K562 (cell line): ENCODE results near the gene RSU1. TPM values are rescaled to one million over a fixed set of nuclear protein-coding genes. Genes with fewer than 3 reads are reported as not detected.

Source experiments
- ATAC-seq: fragments of 200-7000 bp; cut with Tn5 transposase; 3 replicates; pipeline ENCODE4 v1.9.1; 2020; ENCODE audit warnings: moderate library complexity
- BruUV-seq: library from RNA; stranded (reverse); fragments of 400-500 nt; replicated peaks from 2 replicates; lab custom pipeline; 2021; lab: Mats Ljungman, UMichigan
- CTCF ChIA-PET: fragments of 300-600 bp; formaldehyde crosslinking; extraction: SDS; loops from one replicate; lab custom pipeline; 2021; ENCODE audit warnings: low intra/inter-chr PET ratio; lab: Yijun Ruan, JAX
- POLR2A ChIA-PET: fragments of 300-600, 350-650 bp; sonication (Branson Sonifier 250); formaldehyde crosslinking; extraction: SDS; loops from one replicate; lab custom pipeline; 2021; ENCODE audit warnings: antibody characterized with exemption, inconsistent platforms; lab: Yijun Ruan, JAX
- DNase-seq, 4 experiments: peaks; one replicate each; pipeline versions ENCODE4 v3.0.0 to v3.0.0-alpha.2; 2011 to 2018; ENCODE audit warnings: low spot score in 3 of 4, mixed read lengths in 3 of 4; ENCODE audit errors: extremely low read depth in 1 of 4
- FAIRE-seq: peaks from 2 replicates; lab custom pipeline; 2011; peaks lifted over from hg19 to GRCh38; lab: Jason Lieb, UNC
- H2AFZ ChIP-seq: 2 replicates; pipeline ENCODE4 v1.6.0; 2011; ENCODE audit warnings: low read depth, low read length, control low read depth, inconsistent platforms
- H3K27ac ChIP-seq: fragments of 200-600 bp; 3 replicates; pipeline ENCODE4 v1.8.0; 2011; ENCODE audit warnings: low read depth, mild to moderate bottlenecking, control low read depth, inconsistent platforms, low read length, moderate library complexity, mixed read lengths; ENCODE audit errors: extremely low read depth
- H3K27me3 ChIP-seq, 2 experiments: fragments of 300-600 bp in 1 of 2; 2 replicates in 1 of 2; 3 replicates in 1 of 2; pipeline versions ENCODE4 v1.6.0 to v1.8.0; 2011; ENCODE audit warnings: inconsistent platforms in 2 of 2, low read length in 2 of 2, mild to moderate bottlenecking in 1 of 2, mixed read lengths in 1 of 2, moderate library complexity in 1 of 2; ENCODE audit not compliant: control insufficient read depth in 2 of 2, insufficient read depth in 2 of 2
- H3K36me3 ChIP-seq: fragments of 300-600 bp; 3 replicates; pipeline ENCODE4 v1.8.0; 2011; ENCODE audit warnings: mild to moderate bottlenecking, low read length, inconsistent platforms; ENCODE audit not compliant: control insufficient read depth, insufficient read depth
- H3K4me1 ChIP-seq, 2 experiments: fragments of 200-600 bp in 1 of 2; replicated peaks in 1 of 2; 2 replicates in 1 of 2; 3 replicates in 1 of 2; pipeline versions ENCODE4 v1.5.1 to v1.8.0; 2011; ENCODE audit warnings: inconsistent platforms in 2 of 2, low read length in 2 of 2, mild to moderate bottlenecking in 1 of 2, mixed read lengths in 1 of 2, moderate library complexity in 1 of 2; ENCODE audit not compliant: control insufficient read depth in 2 of 2, insufficient read depth in 2 of 2
- H3K4me2 ChIP-seq: 2 replicates; pipeline ENCODE4 v1.6.1; 2011; ENCODE audit warnings: low read length, control low read depth, inconsistent platforms, mixed read lengths; ENCODE audit not compliant: insufficient read depth
- H3K4me3 ChIP-seq: fragments of 200-600 bp; sonication (generic), shearing (Covaris generic); 2 replicates; pipeline ENCODE4 v1.5.1; 2016; ENCODE audit warnings: control low read depth, inconsistent platforms
- H3K79me2 ChIP-seq: fragments of 200-600 bp; 3 replicates; pipeline ENCODE4 v1.8.0; 2011; ENCODE audit warnings: low read length, inconsistent platforms; ENCODE audit not compliant: control insufficient read depth, insufficient read depth
- H3K9ac ChIP-seq, 2 experiments: 2 replicates each; pipeline versions ENCODE4 v1.6.0 to v1.6.1; 2011; ENCODE audit warnings: low read depth in 2 of 2, low read length in 2 of 2, control low read depth in 1 of 2, inconsistent platforms in 1 of 2, mild to moderate bottlenecking in 1 of 2, mixed read lengths in 1 of 2; ENCODE audit not compliant: insufficient read depth in 1 of 2
- H3K9me1 ChIP-seq: one replicate; pipeline ENCODE4 v1.6.0; 2011; ENCODE audit warnings: inconsistent platforms, mild to moderate bottlenecking, low read length, moderate library complexity; ENCODE audit not compliant: control insufficient read depth, insufficient read depth
- H3K9me3 ChIP-seq: replicated peaks from 2 replicates; pipeline ENCODE4 v1.5.1; 2011; ENCODE audit warnings: low read depth, low read length, inconsistent platforms; ENCODE audit not compliant: control insufficient read depth, insufficient read depth
- H4K20me1 ChIP-seq: replicated peaks from 2 replicates; pipeline ENCODE4 v1.6.1; 2011; ENCODE audit warnings: low read length, inconsistent platforms, mixed read lengths; ENCODE audit not compliant: control insufficient read depth, insufficient read depth
- CTBP1 ChIP-seq: fragments of 450-650 bp; IDR thresholded peaks from 2 replicates; pipeline ENCODE4 v1.6.1; 2016; ENCODE audit warnings: borderline replicate concordance
- DDX20 ChIP-seq: fragments of 450-650 bp; IDR thresholded peaks from 2 replicates; pipeline ENCODE4 v1.6.1; 2016; ENCODE audit warnings: missing genetic modification characterization, low read depth, mild to moderate bottlenecking, missing compliant biosample characterization, moderate library complexity
- KDM4B ChIP-seq, 2 experiments: fragments of 450-650 bp in 1 of 2; sonication (generic) in 1 of 2; IDR thresholded peaks; 2 replicates each; pipeline ENCODE4 v1.6.1; 2016 to 2017; ENCODE audit warnings: borderline replicate concordance in 2 of 2, antibody characterized with exemption in 1 of 2, low read depth in 1 of 2, mild to moderate bottlenecking in 1 of 2
- PHB2 ChIP-seq: fragments of 450-650 bp; IDR thresholded peaks from 2 replicates; pipeline ENCODE4 v1.6.1; 2017; ENCODE audit warnings: low read depth
- PURB ChIP-seq: sonication (generic); formaldehyde crosslinking; IDR thresholded peaks from 2 replicates; pipeline ENCODE4 v1.9.0; 2021; ENCODE audit warnings: low read depth, mild to moderate bottlenecking, missing genetic modification reagents
- RB1 ChIP-seq: fragments of 450-650 bp; IDR thresholded peaks from 2 replicates; pipeline ENCODE4 v1.6.1; 2017; ENCODE audit warnings: low read depth, mild to moderate bottlenecking
- RBM17 ChIP-seq: fragments of 200-400 bp; formaldehyde crosslinking; IDR thresholded peaks from 2 replicates; pipeline ENCODE4 v1.6.1; 2017; ENCODE audit warnings: low read depth, mild to moderate bottlenecking, low read length, borderline replicate concordance
- XRCC4 ChIP-seq: IDR thresholded peaks from one replicate; pipeline ENCODE4 v1.6.1; 2011; ENCODE audit not compliant: insufficient read depth, insufficient read length; ENCODE audit errors: extremely low read depth
- ZNF408 ChIP-seq: fragments of 250-450 bp; sonication (Bioruptor Pico); IDR thresholded peaks from 2 replicates; pipeline ENCODE4 v1.4.0; 2020; ENCODE audit warnings: low read depth, mild to moderate bottlenecking, moderate library complexity
- ZNF41 ChIP-seq: fragments of 250-450 bp; sonication (Bioruptor Pico); conservative IDR thresholded peaks from 2 replicates; pipeline ENCODE4 v1.4.0; 2020; ENCODE audit warnings: mild to moderate bottlenecking
- WGBS: fragments of 100-300 bp; shearing (Covaris generic); methylation state at CpG from one replicate; pipeline ENCODE4 v1.1.6; 2016; ENCODE audit warnings: low coverage, mixed read lengths; ENCODE audit not compliant: insufficient coverage; ENCODE audit errors: missing lambda C conversion rate; 5-methylcytosine and 5-hydroxymethylcytosine counted together
- in situ Hi-C: fragments of 300-500 bp; cut with MboI; formaldehyde crosslinking; loops from 4 replicates; pipeline ENCODE4 v1.15.0; 2018; ENCODE audit warnings: inconsistent platforms, mixed read lengths
- intact Hi-C: fragments of 100-400 bp; cut with micrococcal nuclease; formaldehyde crosslinking; loops from 2 replicates; pipeline ENCODE4 v1.14.2; 2022
- polyA plus RNA-seq, 8 experiments: library from polyadenylated mRNA; depleted of rRNA in 4 of 8; stranded (reverse) in 5 of 8; unstranded in 3 of 8; fragments of >200 nt; fragmentation: Nextera tagmentation in 2 of 8; fragmentation: Illumina TruSeq in 1 of 8; extraction: Ambion mirVana in 2 of 8; extraction: Trizol in 1 of 8; gene quantifications; 2 replicates each; pipeline versions ENCODE4 v1.2.1 to v1.2.3, GENCODE V29; 2011 to 2014; ENCODE audit warnings: inconsistent platforms in 1 of 8, missing spikeins in 1 of 8
- total RNA-seq, 7 experiments: library from RNA; depleted of rRNA in 6 of 7; stranded (reverse); fragments of >200 nt in 6 of 7; fragmentation: Illumina TruSeq in 2 of 7; extraction: Trizol in 2 of 7; gene quantifications; 2 replicates each; pipeline versions ENCODE4 v1.2.1 to v1.2.3, GENCODE V29; 2011 to 2021; ENCODE audit warnings: low replicate concordance in 1 of 7
- TF ChIP-seq, protein P1 (sequence below): fragments of 250-450 bp; sonication (Bioruptor Pico); IDR thresholded peaks from 2 replicates; pipeline ENCODE4 v1.5.0; 2021; ENCODE audit warnings: mild to moderate bottlenecking, borderline replicate concordance
- TF ChIP-seq, protein P2 (sequence below): fragments of 450-650 bp; formaldehyde crosslinking; IDR thresholded peaks from 2 replicates; pipeline ENCODE4 v1.4.0; 2020; ENCODE audit warnings: mild to moderate bottlenecking
- TF ChIP-seq, protein P3 (sequence below): fragments of 200-400 bp; formaldehyde crosslinking; IDR thresholded peaks from 2 replicates; pipeline ENCODE4 v1.6.1; 2017; ENCODE audit warnings: mild to moderate bottlenecking, low read depth, low read length, moderate library complexity
- TF ChIP-seq, protein P4 (sequence below): fragments of 250-450 bp; sonication (Bioruptor Pico); IDR thresholded peaks from 2 replicates; pipeline ENCODE4 v1.8.0; 2022; ENCODE audit warnings: moderate library complexity, mild to moderate bottlenecking, inconsistent platforms
- TF ChIP-seq, protein P5 (sequence below): fragments of 450-650 bp; IDR thresholded peaks from 2 replicates; pipeline ENCODE4 v1.6.1; 2017; ENCODE audit warnings: antibody characterized with exemption

The RSU1 gene
- total and polyA plus RNA-seq, 9 of the 15 experiments (the other 6 are each of a cell fraction or from before 2014, with no cell fraction given): 18.8 to 67.3 (median 31.5) TPM

DNA sequence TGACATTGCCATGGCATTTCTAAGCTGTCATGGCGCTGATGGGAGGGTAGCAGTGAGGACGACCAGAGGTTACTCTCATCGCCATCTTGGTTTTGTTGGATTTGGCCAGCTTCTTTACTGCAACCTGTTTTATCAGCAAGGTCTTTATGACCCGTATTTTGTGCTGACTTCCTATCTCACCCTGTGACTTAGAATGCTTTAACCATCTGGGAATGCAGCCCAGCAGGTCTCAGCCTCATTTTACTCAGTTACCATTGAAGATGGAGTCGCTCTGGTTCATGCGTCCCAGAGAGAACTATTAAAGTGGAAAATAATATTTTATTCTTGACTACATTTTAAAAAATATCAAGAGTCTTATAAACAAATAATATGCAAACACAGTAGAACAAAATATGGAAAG, 131.7 kb downstream of the RSU1 start:
- DNase-seq (no peak), ATAC-seq (no peak), FAIRE-seq (no peak)
- Histone ChIP-seq H3K36me3 (no peaks in the 10 kb centered on the region), H3K79me2 (no peaks in the 10 kb centered on the region), H2AFZ (no peak overlapping the region), H3K4me3 (no peak overlapping the region), H3K4me2 (no peak overlapping the region), H3K9ac (no peak overlapping the region), H3K27ac (no peak overlapping the region), H3K27me3 (no peaks in the 10 kb centered on the region), H3K9me3 (no peaks in the 10 kb centered on the region), H3K9me1 (no peaks in the 10 kb centered on the region), H4K20me1 (no peaks in the 10 kb centered on the region), H3K4me1 (no peaks in the 10 kb centered on the region)
- intact Hi-C loops (no loop called here), in situ Hi-C loops (no loop called here)
- no TSS peak for BruUV-seq
- POLR2A ChIA-PET: no interaction called here
- TF ChIP-seq DDX20 (tag) (no peak), ZNF41 (no peak), RB1 (no peak), CTBP1 (no peak), PURB (no peak), PHB2 (no peak), RBM17 (no peak), KDM4B (IDR thresholded peaks at IDR 0.05; ENCODE audit: borderline replicate concordance in 2 of 2, low read depth in 1 of 2) (no peak), XRCC4 (no peak), ZNF408 (CRISPR knock-in tag) (no peak)
- TF ChIP-seq, protein P1, sequence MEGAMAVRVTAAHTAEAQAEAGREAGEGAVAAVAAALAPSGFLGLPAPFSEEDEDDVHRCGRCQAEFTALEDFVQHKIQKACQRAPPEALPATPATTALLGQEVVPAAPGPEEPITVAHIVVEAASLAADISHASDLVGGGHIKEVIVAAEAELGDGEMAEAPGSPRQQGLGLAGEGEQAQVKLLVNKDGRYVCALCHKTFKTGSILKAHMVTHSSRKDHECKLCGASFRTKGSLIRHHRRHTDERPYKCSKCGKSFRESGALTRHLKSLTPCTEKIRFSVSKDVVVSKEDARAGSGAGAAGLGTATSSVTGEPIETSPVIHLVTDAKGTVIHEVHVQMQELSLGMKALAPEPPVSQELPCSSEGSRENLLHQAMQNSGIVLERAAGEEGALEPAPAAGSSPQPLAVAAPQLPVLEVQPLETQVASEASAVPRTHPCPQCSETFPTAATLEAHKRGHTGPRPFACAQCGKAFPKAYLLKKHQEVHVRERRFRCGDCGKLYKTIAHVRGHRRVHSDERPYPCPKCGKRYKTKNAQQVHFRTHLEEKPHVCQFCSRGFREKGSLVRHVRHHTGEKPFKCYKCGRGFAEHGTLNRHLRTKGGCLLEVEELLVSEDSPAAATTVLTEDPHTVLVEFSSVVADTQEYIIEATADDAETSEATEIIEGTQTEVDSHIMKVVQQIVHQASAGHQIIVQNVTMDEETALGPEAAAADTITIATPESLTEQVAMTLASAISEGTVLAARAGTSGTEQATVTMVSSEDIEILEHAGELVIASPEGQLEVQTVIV (CRISPR knock-in tag): no peak
- TF ChIP-seq, protein P2, sequence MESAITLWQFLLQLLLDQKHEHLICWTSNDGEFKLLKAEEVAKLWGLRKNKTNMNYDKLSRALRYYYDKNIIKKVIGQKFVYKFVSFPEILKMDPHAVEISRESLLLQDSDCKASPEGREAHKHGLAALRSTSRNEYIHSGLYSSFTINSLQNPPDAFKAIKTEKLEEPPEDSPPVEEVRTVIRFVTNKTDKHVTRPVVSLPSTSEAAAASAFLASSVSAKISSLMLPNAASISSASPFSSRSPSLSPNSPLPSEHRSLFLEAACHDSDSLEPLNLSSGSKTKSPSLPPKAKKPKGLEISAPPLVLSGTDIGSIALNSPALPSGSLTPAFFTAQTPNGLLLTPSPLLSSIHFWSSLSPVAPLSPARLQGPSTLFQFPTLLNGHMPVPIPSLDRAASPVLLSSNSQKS (CRISPR knock-in tag): no peak
- TF ChIP-seq, protein P3, sequence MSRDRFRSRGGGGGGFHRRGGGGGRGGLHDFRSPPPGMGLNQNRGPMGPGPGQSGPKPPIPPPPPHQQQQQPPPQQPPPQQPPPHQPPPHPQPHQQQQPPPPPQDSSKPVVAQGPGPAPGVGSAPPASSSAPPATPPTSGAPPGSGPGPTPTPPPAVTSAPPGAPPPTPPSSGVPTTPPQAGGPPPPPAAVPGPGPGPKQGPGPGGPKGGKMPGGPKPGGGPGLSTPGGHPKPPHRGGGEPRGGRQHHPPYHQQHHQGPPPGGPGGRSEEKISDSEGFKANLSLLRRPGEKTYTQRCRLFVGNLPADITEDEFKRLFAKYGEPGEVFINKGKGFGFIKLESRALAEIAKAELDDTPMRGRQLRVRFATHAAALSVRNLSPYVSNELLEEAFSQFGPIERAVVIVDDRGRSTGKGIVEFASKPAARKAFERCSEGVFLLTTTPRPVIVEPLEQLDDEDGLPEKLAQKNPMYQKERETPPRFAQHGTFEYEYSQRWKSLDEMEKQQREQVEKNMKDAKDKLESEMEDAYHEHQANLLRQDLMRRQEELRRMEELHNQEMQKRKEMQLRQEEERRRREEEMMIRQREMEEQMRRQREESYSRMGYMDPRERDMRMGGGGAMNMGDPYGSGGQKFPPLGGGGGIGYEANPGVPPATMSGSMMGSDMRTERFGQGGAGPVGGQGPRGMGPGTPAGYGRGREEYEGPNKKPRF: no peak
- TF ChIP-seq, protein P4, sequence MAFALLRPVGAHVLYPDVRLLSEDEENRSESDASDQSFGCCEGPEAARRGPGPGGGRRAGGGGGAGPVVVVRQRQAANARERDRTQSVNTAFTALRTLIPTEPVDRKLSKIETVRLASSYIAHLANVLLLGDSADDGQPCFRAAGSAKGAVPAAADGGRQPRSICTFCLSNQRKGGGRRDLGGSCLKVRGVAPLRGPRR (CRISPR knock-in tag): no peak
- TF ChIP-seq, protein P5, sequence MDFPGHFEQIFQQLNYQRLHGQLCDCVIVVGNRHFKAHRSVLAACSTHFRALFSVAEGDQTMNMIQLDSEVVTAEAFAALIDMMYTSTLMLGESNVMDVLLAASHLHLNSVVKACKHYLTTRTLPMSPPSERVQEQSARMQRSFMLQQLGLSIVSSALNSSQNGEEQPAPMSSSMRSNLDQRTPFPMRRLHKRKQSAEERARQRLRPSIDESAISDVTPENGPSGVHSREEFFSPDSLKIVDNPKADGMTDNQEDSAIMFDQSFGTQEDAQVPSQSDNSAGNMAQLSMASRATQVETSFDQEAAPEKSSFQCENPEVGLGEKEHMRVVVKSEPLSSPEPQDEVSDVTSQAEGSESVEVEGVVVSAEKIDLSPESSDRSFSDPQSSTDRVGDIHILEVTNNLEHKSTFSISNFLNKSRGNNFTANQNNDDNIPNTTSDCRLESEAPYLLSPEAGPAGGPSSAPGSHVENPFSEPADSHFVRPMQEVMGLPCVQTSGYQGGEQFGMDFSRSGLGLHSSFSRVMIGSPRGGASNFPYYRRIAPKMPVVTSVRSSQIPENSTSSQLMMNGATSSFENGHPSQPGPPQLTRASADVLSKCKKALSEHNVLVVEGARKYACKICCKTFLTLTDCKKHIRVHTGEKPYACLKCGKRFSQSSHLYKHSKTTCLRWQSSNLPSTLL: no peak
- CTCF ChIA-PET: no interaction called here
- 46% methylated on average over 5 of the region's 6 CpGs for WGBS
